Common myeloid progenitor, CD34-positive (primary cell): ENCODE results near the gene HEXIM2.
A peak's percentile ranks its signal among the peaks of the same experiment; 100 is the strongest.

Experiments
- CTCF ChIA-PET: fragments of 350-600 bp; sonication (Branson Sonifier 250); formaldehyde crosslinking; loops from one replicate; lab custom pipeline; 2021; ENCODE audit warnings: antibody characterized with exemption; lab: Charles Lee
- POLR2A ChIA-PET: fragments of 350-600 bp; sonication (Branson Sonifier 250); formaldehyde crosslinking; loops from one replicate; lab custom pipeline; 2021; ENCODE audit warnings: antibody characterized with exemption; lab: Charles Lee
- DNase-seq, 3 donors: peaks; one replicate each; pipeline versions ENCODE4 v3.0.0 to v3.0.0-alpha.2; 2013
- H3K27ac ChIP-seq, 2 experiments: 1 replicate in 1 of 2; 2 replicates in 1 of 2; pipeline ENCODE4 v1.7.0; 2013; ENCODE audit warnings: inconsistent platforms in 2 of 2, low read length in 2 of 2, mild to moderate bottlenecking in 2 of 2, low read depth in 1 of 2, moderate library complexity in 1 of 2; ENCODE audit not compliant: severe bottlenecking in 2 of 2, insufficient read depth in 1 of 2, poor library complexity in 1 of 2
- H3K27me3 ChIP-seq, 5 experiments: replicated peaks in 2 of 5; 1 replicate in 3 of 5; 2 replicates in 2 of 5; pipeline versions ENCODE4 v1.6.1 to v1.7.0; 2013; ENCODE audit warnings: low read length in 4 of 5, mild to moderate bottlenecking in 2 of 5, moderate library complexity in 2 of 5, inconsistent platforms in 1 of 5; ENCODE audit not compliant: insufficient read depth in 5 of 5, control insufficient read depth in 4 of 5
- H3K36me3 ChIP-seq, 4 experiments: 1 replicate in 2 of 4; 2 replicates in 2 of 4; pipeline versions ENCODE4 v1.6.1 to v1.7.0; 2013; ENCODE audit warnings: low read length in 3 of 4, control low read depth in 1 of 4, mild to moderate bottlenecking in 1 of 4; ENCODE audit not compliant: control insufficient read depth in 4 of 4, insufficient read depth in 4 of 4
- H3K4me1 ChIP-seq, 4 experiments: 1 replicate in 3 of 4; 2 replicates in 1 of 4; pipeline versions ENCODE4 v1.6.1 to v1.7.1; 2013; ENCODE audit warnings: low read length in 3 of 4, mild to moderate bottlenecking in 3 of 4, control low read depth in 1 of 4, inconsistent platforms in 1 of 4, moderate library complexity in 1 of 4; ENCODE audit not compliant: control insufficient read depth in 4 of 4, insufficient read depth in 4 of 4; ENCODE audit errors: control extremely low read depth in 1 of 4
- H3K4me3 ChIP-seq, 7 experiments: 1 replicate in 4 of 7; 2 replicates in 3 of 7; pipeline versions ENCODE4 v1.5.1 to v1.7.0; 2013; ENCODE audit warnings: mild to moderate bottlenecking in 7 of 7, low read length in 6 of 7, moderate library complexity in 6 of 7, inconsistent platforms in 2 of 7, low read depth in 2 of 7, control low read depth in 1 of 7; ENCODE audit not compliant: insufficient read depth in 4 of 7, control insufficient read depth in 1 of 7; ENCODE audit errors: extremely low read depth in 1 of 7
- H3K9me3 ChIP-seq, 5 experiments: 1 replicate in 4 of 5; 2 replicates in 1 of 5; pipeline versions ENCODE4 v1.6.1 to v1.7.1; 2013; ENCODE audit warnings: low read length in 4 of 5, mild to moderate bottlenecking in 2 of 5, inconsistent platforms in 1 of 5, low read depth in 1 of 5, moderate library complexity in 1 of 5; ENCODE audit not compliant: control insufficient read depth in 4 of 5, insufficient read depth in 2 of 5; ENCODE audit errors: control extremely low read depth in 1 of 5
- WGBS: methylation state at CpG from one replicate; pipeline ENCODE4 v1.1.5; 2013; ENCODE audit not compliant: insufficient coverage; 5-methylcytosine and 5-hydroxymethylcytosine counted together

The HEXIM2 gene

GRCh38 chr17:45146890-45147580 is 14.6 kb upstream of the HEXIM2 start:
- Histone ChIP-seq H3K9me3 (no peaks in the 10 kb centered on the region), H3K27ac (peak overlapping the region; percentile 100), H3K36me3 (no peaks in the 10 kb centered on the region), H3K4me3 (peak overlapping the region; percentile 59 to 97 (median 87)), H3K27me3 (no peaks in the 10 kb centered on the region), H3K4me1 (peaks cover 16 to 67% (median 48%) of the 10 kb centered on the region in 4 experiments)
- POLR2A ChIA-PET = interaction anchor here (0.6 to 6.4 kb wide), 6 partner anchors 11 to 442 kb away, joined by 3 to 194 read pairs (median 12); partner anchors contain the start of genes ACBD4, HEXIM2 and PLCD3
- peak in 2 of 3 donors; percentile 80 to 86 for DNase-seq
- WGBS = 16% methylated on average over 16 of the region's 29 CpGs
- CTCF ChIA-PET = interaction anchor here (6.2 to 9.2 kb wide), 2 partner anchors 11 to 49 kb away, joined by 99 to 148 read pairs; partner anchors contain the start of gene ACBD4

- Histone ChIP-seq H3K4me1 (peaks cover 16 to 67% (median 48%) of the 10 kb centered on the region in 4 experiments), H3K27ac (peak overlapping the region; percentile 100)
- POLR2A ChIA-PET = interaction anchor here (0.5 to 6.4 kb wide), 16 partner anchors 8 to 443 kb away, joined by 3 to 194 read pairs (median 4); partner anchors contain the start of genes ACBD4, HEXIM2, NMT1 and PLCD3
Measured at GRCh38 chr17:45147581-45148182, 14.0 kb upstream of the HEXIM2 start.

GRCh38 chr17:45148183-45149036 is 13.3 kb upstream of the HEXIM2 start, which contains the start of gene HEXIM1:
TSS of gene HEXIM1 (plus strand) at chr17:45148475. CDS start at chr17:45149191, 716 bp downstream.
- peak within 1 kb of the TSS; percentile 60 to 97 (median 87) for H3K4me3 ChIP-seq
- H3K27ac ChIP-seq = peak within 1 kb of the TSS; percentile 100
- DNase-seq = peak; percentile 100
- POLR2A ChIA-PET = interaction anchor here (0.5 to 6.4 kb wide), 20 partner anchors 9 to 216 kb away, joined by 3 to 194 read pairs (median 4); partner anchors contain the start of genes ACBD4, HEXIM2, NMT1 and PLCD3
- CTCF ChIA-PET = interaction anchor here (0.7 to 9.2 kb wide), 19 partner anchors 12 to 237 kb away, joined by 3 to 148 read pairs (median 9); partner anchors contain the start of genes ACBD4 and HEXIM2
- H3K9me3 ChIP-seq = no peaks in the 10 kb centered on the region
- H3K27me3 ChIP-seq = no peaks in the 10 kb centered on the region
- WGBS = 0% methylated on average over 49 of the region's 58 CpGs
- H3K4me1 ChIP-seq = peaks cover 16 to 62% (median 47%) of the 10 kb centered on the region in 4 experiments
- no peaks in the 10 kb centered on the region for H3K36me3 ChIP-seq

More at GRCh38 chr17:45147581-45148182, 14.0 kb upstream of the HEXIM2 start:
- Histone ChIP-seq H3K9me3 (no peaks in the 10 kb centered on the region), H3K27me3 (no peaks in the 10 kb centered on the region), H3K4me3 (peak overlapping the region; percentile 59 to 97 (median 87)), H3K36me3 (no peaks in the 10 kb centered on the region)
- CTCF ChIA-PET = interaction anchor here (2.7 to 9.2 kb wide), 5 partner anchors 11 to 49 kb away, joined by 9 to 148 read pairs (median 93); partner anchors contain the start of genes ACBD4 and HEXIM2
- 0% methylated on average over 33 of the region's 38 CpGs for WGBS
- DNase-seq = peak; percentile 96 to 98 (median 96)

DNA sequence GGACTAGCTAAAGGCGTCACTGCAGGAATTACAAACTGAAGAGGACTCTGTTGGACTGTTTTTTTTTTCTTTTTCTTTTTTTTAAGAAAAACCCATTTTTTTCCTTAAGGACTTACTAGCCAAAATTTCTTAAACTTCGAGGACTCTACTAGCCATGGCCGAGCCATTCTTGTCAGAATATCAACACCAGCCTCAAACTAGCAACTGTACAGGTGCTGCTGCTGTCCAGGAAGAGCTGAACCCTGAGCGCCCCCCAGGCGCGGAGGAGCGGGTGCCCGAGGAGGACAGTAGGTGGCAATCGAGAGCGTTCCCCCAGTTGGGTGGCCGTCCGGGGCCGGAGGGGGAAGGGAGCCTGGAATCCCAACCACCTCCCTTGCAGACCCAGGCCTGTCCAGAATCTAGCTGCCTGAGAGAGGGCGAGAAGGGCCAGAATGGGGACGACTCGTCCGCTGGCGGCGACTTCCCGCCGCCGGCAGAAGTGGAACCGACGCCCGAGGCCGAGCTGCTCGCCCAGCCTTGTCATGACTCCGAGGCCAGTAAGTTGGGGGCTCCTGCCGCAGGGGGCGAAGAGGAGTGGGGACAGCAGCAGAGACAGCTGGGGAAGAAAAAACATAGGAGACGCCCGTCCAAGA is 12.5 kb upstream of the HEXIM2 start:
- peak; percentile 72 to 78 (median 74) for DNase-seq
- under 1% methylated on average over 31 of the region's 32 CpGs for WGBS
- H3K27me3 ChIP-seq = no peaks in the 10 kb centered on the region
- POLR2A ChIA-PET = interaction anchor here (0.6 to 6.4 kb wide), 15 partner anchors 10 to 217 kb away, joined by 3 to 194 read pairs (median 5); partner anchors contain the start of genes ACBD4, HEXIM2 and NMT1
- no peaks in the 10 kb centered on the region for H3K36me3 ChIP-seq
- CTCF ChIA-PET = interaction anchor here (0.7 to 9.2 kb wide), 22 partner anchors 11 to 236 kb away, joined by 3 to 148 read pairs (median 7); partner anchors contain the start of genes ACBD4 and HEXIM2
- H3K27ac ChIP-seq = peak overlapping the region in 1 of 2 experiments; percentile 76
- peak overlapping the region; percentile 60 to 92 (median 82) for H3K4me3 ChIP-seq
- peaks cover 16 to 55% (median 44%) of the 10 kb centered on the region in 4 experiments for H3K4me1 ChIP-seq
- H3K9me3 ChIP-seq = no peaks in the 10 kb centered on the region

DNA sequence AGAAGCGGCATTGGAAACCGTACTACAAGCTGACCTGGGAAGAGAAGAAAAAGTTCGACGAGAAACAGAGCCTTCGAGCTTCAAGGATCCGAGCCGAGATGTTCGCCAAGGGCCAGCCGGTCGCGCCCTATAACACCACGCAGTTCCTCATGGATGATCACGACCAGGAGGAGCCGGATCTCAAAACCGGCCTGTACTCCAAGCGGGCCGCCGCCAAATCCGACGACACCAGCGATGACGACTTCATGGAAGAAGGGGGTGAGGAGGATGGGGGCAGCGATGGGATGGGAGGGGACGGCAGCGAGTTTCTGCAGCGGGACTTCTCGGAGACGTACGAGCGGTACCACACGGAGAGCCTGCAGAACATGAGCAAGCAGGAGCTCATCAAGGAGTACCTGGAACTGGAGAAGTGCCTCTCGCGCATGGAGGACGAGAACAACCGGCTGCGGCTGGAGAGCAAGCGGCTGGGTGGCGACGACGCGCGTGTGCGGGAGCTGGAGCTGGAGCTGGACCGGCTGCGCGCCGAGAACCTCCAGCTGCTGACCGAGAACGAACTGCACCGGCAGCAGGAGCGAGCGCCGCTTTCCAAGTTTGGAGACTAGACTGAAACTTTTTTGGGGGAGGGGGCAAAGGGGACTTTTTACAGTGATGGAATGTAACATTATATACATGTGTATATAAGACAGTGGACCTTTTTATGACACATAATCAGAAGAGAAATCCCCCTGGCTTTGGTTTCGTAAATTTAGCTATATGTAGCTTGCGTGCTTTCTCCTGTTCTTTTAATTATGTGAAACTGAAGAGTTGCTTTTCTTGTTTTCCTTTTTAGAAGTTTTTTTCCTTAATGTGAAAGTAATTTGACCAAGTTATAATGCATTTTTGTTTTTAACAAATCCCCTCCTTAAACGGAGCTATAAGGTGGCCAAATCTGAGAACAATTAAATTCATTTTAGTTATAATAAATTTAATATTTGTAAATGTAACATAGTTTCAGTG is 11.7 kb upstream of the HEXIM2 start:
- Histone ChIP-seq H3K4me1 (peaks cover 16 to 48% (median 40%) of the 10 kb centered on the region in 4 experiments), H3K9me3 (no peaks in the 10 kb centered on the region), H3K27me3 (no peaks in the 10 kb centered on the region), H3K4me3 (peak overlapping the region; percentile 60 to 92 (median 82)), H3K27ac (peak overlapping the region in 1 of 2 experiments; percentile 76), H3K36me3 (no peaks in the 10 kb centered on the region)
- WGBS = under 1% methylated on average over 49 of the region's 56 CpGs
- DNase-seq = peak in 2 of 3 donors; percentile 48 to 60
- POLR2A ChIA-PET = interaction anchor here (0.5 to 6.4 kb wide), 9 partner anchors 10 to 222 kb away, joined by 3 to 194 read pairs (median 9); partner anchors contain the start of genes ACBD4 and HEXIM2
- CTCF ChIA-PET = interaction anchor here (0.8 to 9.2 kb wide), 22 partner anchors 11 to 235 kb away, joined by 3 to 148 read pairs (median 8); partner anchors contain the start of genes ACBD4 and HEXIM2
